Heart left ventricle (tissue), 13 donors: ENCODE results near the gene NT5E.

Source experiments
- POLR2A ChIP-seq, 2 donors: fragments of 450-650 bp; IDR thresholded peaks; one replicate each; pipeline ENCODE4 v1.6.1; 2017; ENCODE audit warnings: antibody characterized with exemption in 2 of 2, mild to moderate bottlenecking in 2 of 2, moderate library complexity in 2 of 2
- TF ChIP-seq, protein P1 (sequence below), 12 donors: fragments of 200-600 bp; sonication (generic) in 4 of 12; IDR thresholded peaks; one replicate each; pipeline versions ENCODE4 v1.5.0 to v1.8.0; 2018 to 2022; ENCODE audit warnings: antibody characterized with exemption in 12 of 12, mild to moderate bottlenecking in 5 of 12
- donor health status: ischemic (EF 13 %, LVEDD 7.1; RV severe dilation, severe dysfunction).
- donor health status: DM: no; HTN: yes; CAD: no.
- donor health status: DM: no; HTN: no; CAD: no.
- donor health status: ischemic (EF 25% LVEDD 6.9; RV normal size, moderate dysfunction).
- donor health status: ischemic (EF 25% LVEDD 5.7; RV mildly dilated, moderate dysfunction).
- donor health status: ischemic (EF 35%, LVEDD 5.7; RV mildly dilated, moderate dysfunction).
- donor health status: nonischemic (EF 11% LVEDD 7.7; RV severe dilation, severe dysfunction).
- donor health status: DM: yes; HTN: yes; CAD: no.
- donor health status: PGD.
- donor health status: ischemic (EF 29% LVEDD 5.4; RV normal size, mild dysfunction).
- donor health status: nonischemic (EF 23%, LVEDD 6.1; RV moderate dilation, normal function).

DNA sequence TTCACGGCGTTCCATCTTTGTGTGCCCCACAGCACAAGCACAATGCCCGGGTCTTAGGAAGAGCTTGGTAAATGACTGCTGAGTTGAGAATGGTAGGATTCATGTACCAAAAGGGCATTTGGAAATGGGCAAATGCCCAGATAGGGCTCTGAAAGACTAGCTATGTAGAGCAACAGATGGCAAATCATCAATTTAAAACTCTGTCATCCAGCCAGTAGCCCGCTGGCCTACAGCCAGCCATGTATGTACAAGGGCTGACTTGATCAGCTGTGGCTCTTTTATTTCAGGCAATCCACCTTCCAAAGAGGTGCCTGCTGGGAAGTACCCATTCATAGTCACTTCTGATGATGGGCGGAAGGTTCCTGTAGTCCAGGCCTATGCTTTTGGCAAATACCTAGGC lies 35.1 kb downstream of the NT5E start:
- no peak for TF ChIP-seq POLR2A (IDR thresholded peaks at IDR 0.05)
- TF ChIP-seq, protein P1, sequence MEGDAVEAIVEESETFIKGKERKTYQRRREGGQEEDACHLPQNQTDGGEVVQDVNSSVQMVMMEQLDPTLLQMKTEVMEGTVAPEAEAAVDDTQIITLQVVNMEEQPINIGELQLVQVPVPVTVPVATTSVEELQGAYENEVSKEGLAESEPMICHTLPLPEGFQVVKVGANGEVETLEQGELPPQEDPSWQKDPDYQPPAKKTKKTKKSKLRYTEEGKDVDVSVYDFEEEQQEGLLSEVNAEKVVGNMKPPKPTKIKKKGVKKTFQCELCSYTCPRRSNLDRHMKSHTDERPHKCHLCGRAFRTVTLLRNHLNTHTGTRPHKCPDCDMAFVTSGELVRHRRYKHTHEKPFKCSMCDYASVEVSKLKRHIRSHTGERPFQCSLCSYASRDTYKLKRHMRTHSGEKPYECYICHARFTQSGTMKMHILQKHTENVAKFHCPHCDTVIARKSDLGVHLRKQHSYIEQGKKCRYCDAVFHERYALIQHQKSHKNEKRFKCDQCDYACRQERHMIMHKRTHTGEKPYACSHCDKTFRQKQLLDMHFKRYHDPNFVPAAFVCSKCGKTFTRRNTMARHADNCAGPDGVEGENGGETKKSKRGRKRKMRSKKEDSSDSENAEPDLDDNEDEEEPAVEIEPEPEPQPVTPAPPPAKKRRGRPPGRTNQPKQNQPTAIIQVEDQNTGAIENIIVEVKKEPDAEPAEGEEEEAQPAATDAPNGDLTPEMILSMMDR (IDR thresholded peaks at IDR 0.05) = no peak
